ENCODE results near the gene LRRC41.
"Not testable (repeated sequence)": the region's sequence is repeated elsewhere in the genome, so short reads cannot be mapped to it uniquely, and the experiment has no call there.

Gene LRRC41

GRCh38 chr1:46284597-46285564 lies 18.5 kb downstream of the LRRC41 start:
- no peak for DNase-seq

- DNase-seq: no peak
Observed at GRCh38 chr1:46284058-46284457, 19.4 kb downstream of the LRRC41 start.

- DNase-seq: no peak
Observed at GRCh38 chr1:46281021-46281420, 22.4 kb downstream of the LRRC41 start.

GRCh38 chr1:46280092-46280491 lies 23.3 kb downstream of the LRRC41 start:
- DNase-seq: no peak

- no peak for DNase-seq
Observed at GRCh38 chr1:46278807-46279206, 24.6 kb downstream of the LRRC41 start.

GRCh38 chr1:46277658-46278373 lies 25.6 kb downstream of the LRRC41 start:
- no peak for DNase-seq

GRCh38 chr1:46275030-46275337 lies 28.4 kb downstream of the LRRC41 start:
- DNase-seq: no peak

GRCh38 chr1:46274225-46275029 lies 29.0 kb downstream of the LRRC41 start:
- no peak for DNase-seq

GRCh38 chr1:46268578-46268977 lies 34.8 kb downstream of the LRRC41 start:
- no peak for DNase-seq

- DNase-seq: no peak
Observed at GRCh38 chr1:46263146-46263545, 40.3 kb downstream of the LRRC41 start.

- no peak for DNase-seq
Observed at GRCh38 chr1:46262508-46262907, 40.9 kb downstream of the LRRC41 start.

- no peak for DNase-seq
Observed at GRCh38 chr1:46256523-46256922, 46.9 kb downstream of the LRRC41 start.

- no peak for DNase-seq
Observed at GRCh38 chr1:46254668-46255067, 48.7 kb downstream of the LRRC41 start.

- peak; percentile 82 for DNase-seq
Observed at GRCh38 chr1:46248122-46248920, 55.1 kb downstream of the LRRC41 start.

GRCh38 chr1:46247436-46248121 lies 55.8 kb downstream of the LRRC41 start, which contains the start of gene RAD54L:
Gene RAD54L, plus strand, starts transcription at chr1:46247763. Its CDS starts 643 bp downstream, at chr1:46248406.
- DNase-seq: peak; percentile 99

- DNase-seq: peak; percentile 98
Observed at GRCh38 chr1:46246548-46247435, 56.6 kb downstream of the LRRC41 start.

- not testable (repeated sequence) for DNase-seq
Observed at GRCh38 chr1:46246136-46246535, 57.3 kb downstream of the LRRC41 start.

GRCh38 chr1:46244656-46245371 lies 58.6 kb downstream of the LRRC41 start:
- peak; percentile 84 for DNase-seq

- not testable (repeated sequence) for DNase-seq
Observed at GRCh38 chr1:46243831-46244230, 59.6 kb downstream of the LRRC41 start.

GRCh38 chr1:46242918-46243317 lies 60.5 kb downstream of the LRRC41 start:
- DNase-seq: no peak
